Temporal lobe (tissue), 2 donors: ENCODE data around the gene CYB5D1. TPM values are rescaled to one million over a fixed set of nuclear protein-coding genes. Genes with fewer than 3 reads are reported as not detected.

Source experiments
- small RNA-seq: library from RNA; depleted of rRNA; stranded (forward); fragments of <200 nt; gene quantifications from one replicate; pipeline ENCODE3, GENCODE V24; 2014; ENCODE audit warnings: low replicate concordance
- total RNA-seq: library from RNA; depleted of rRNA; stranded (reverse); fragments of >200 nt; gene quantifications from one replicate; pipeline ENCODE4 v1.2.3, GENCODE V29; 2014

Gene CYB5D1
- total RNA-seq, 1 donor from 2014 or later, result 9.6 TPM

Small RNA genes lying within 50 kb of the gene (small RNA-seq; reads per million reads assigned to genes)
- 17.9 reads per million, percentile 95 among the genes with 10 or more reads in this experiment for gene SCARNA21

Other genes with a start within 250 kb of the CYB5D1 start
- 35.7 TPM for gene FXR2, start 243.1 kb upstream of the CYB5D1 start, total RNA-seq
- 39.6 TPM for gene SAT2, start 230.2 kb upstream of the CYB5D1 start, total RNA-seq
- gene SHBG, start 227.9 kb upstream of the CYB5D1 start, total RNA-seq, result not detected
- 13.8 TPM for gene ATP1B2, start 207.1 kb upstream of the CYB5D1 start, total RNA-seq
- 7.1 TPM for gene TP53, start 170.5 kb upstream of the CYB5D1 start, total RNA-seq
- 7.4 TPM for gene WRAP53, start 169.5 kb upstream of the CYB5D1 start, total RNA-seq
- gene EFNB3, start 152.8 kb upstream of the CYB5D1 start, total RNA-seq, result 24.3 TPM
- gene DNAH2, start 140.3 kb upstream of the CYB5D1 start, total RNA-seq, result 0.74 TPM
- gene KDM6B, start 23.8 kb upstream of the CYB5D1 start, total RNA-seq, result 16.2 TPM
- gene TMEM88, start 2.9 kb upstream of the CYB5D1 start, total RNA-seq, result 0.49 TPM
- gene NAA38, start 444 bp upstream of the CYB5D1 start, total RNA-seq, result 25.8 TPM
- gene CHD3, start 30.8 kb downstream of the CYB5D1 start, total RNA-seq, result 285 TPM
- 10.8 TPM for gene RNF227, start 58.3 kb downstream of the CYB5D1 start, total RNA-seq
- 3.7 TPM for gene KCNAB3, start 71.9 kb downstream of the CYB5D1 start, total RNA-seq
- gene TRAPPC1, start 73.9 kb downstream of the CYB5D1 start, total RNA-seq, result 25.1 TPM
- 17.5 TPM for gene CNTROB, start 74.2 kb downstream of the CYB5D1 start, total RNA-seq
- 0.25 TPM for gene GUCY2D, start 144.6 kb downstream of the CYB5D1 start, total RNA-seq
- not detected for gene ALOX15B, start 181.1 kb downstream of the CYB5D1 start, total RNA-seq
- not detected for gene ALOX12B, start 229.7 kb downstream of the CYB5D1 start, total RNA-seq